Measurements from ENCODE around the gene DAGLA. TPM values are rescaled to one million over a fixed set of nuclear protein-coding genes. Genes with fewer than 3 reads are reported as not detected.

The DAGLA gene
- total and polyA plus RNA-seq, 2 of the 13 experiments (the other 11 are each of a cell fraction or from before 2014, with no cell fraction given) = 2.6 to 3.9 TPM

DNA sequence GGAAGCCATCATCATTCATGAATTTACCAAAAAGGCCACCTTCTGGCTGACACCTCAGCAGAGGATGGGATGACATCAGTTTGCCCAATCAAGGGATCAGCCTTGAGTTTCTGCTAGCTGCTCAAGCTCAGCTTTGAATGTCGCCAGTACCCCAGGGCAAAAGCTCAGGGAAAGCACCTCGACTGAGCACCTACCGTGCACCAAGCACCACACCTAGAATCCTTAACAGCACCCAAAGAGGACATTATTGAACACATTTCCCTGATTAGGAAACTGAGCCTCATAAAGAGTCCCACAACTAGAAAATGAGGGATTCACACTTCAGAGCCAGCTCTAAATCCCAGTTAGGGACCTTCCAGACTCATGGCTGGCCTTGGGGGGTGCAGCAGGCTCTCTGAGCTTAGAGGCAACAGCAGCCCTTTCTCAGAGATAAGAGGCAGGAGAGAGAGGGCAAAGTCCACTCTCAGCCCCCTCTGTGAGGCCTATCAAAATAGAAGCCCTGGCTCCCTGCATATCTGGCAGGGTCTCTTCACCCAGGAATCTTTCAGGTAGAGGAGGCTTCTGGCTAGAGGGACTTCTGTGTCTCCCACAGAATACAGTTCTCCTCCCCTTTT is 13.4 kb upstream of the DAGLA start (continued):
- TF ChIP-seq XBP1 (CRISPR knock-in tag; IDR thresholded peaks at IDR 0.05) = no peak
- no peak for TF ChIP-seq SMAD1 (CRISPR knock-in tag; IDR thresholded peaks at IDR 0.05; ENCODE audit: borderline replicate concordance, low read depth)
- 0 out of 2 replicates have a peak, but pooled peaks have one; percentile 29 for TF ChIP-seq SP4 (CRISPR knock-in tag; IDR thresholded peaks at IDR 0.05)
- TF ChIP-seq DMAP1 (CRISPR knock-in tag; IDR thresholded peaks at IDR 0.05) = 0 out of 2 replicates have a peak, but pooled peaks have one; percentile 25
- TF ChIP-seq, protein P1, sequence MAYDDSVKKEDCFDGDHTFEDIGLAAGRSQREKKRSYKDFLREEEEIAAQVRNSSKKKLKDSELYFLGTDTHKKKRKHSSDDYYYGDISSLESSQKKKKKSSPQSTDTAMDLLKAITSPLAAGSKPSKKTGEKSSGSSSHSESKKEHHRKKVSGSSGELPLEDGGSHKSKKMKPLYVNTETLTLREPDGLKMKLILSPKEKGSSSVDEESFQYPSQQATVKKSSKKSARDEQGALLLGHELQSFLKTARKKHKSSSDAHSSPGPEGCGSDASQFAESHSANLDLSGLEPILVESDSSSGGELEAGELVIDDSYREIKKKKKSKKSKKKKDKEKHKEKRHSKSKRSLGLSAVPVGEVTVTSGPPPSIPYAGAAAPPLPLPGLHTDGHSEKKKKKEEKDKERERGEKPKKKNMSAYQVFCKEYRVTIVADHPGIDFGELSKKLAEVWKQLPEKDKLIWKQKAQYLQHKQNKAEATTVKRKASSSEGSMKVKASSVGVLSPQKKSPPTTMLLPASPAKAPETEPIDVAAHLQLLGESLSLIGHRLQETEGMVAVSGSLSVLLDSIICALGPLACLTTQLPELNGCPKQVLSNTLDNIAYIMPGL (CRISPR knock-in tag; IDR thresholded peaks at IDR 0.05; ENCODE audit: borderline replicate concordance in 1 of 2, low read depth in 1 of 2) = peak; percentile 30 to 37; a peak in 2 of 4 replicates
- TF ChIP-seq, protein P2, sequence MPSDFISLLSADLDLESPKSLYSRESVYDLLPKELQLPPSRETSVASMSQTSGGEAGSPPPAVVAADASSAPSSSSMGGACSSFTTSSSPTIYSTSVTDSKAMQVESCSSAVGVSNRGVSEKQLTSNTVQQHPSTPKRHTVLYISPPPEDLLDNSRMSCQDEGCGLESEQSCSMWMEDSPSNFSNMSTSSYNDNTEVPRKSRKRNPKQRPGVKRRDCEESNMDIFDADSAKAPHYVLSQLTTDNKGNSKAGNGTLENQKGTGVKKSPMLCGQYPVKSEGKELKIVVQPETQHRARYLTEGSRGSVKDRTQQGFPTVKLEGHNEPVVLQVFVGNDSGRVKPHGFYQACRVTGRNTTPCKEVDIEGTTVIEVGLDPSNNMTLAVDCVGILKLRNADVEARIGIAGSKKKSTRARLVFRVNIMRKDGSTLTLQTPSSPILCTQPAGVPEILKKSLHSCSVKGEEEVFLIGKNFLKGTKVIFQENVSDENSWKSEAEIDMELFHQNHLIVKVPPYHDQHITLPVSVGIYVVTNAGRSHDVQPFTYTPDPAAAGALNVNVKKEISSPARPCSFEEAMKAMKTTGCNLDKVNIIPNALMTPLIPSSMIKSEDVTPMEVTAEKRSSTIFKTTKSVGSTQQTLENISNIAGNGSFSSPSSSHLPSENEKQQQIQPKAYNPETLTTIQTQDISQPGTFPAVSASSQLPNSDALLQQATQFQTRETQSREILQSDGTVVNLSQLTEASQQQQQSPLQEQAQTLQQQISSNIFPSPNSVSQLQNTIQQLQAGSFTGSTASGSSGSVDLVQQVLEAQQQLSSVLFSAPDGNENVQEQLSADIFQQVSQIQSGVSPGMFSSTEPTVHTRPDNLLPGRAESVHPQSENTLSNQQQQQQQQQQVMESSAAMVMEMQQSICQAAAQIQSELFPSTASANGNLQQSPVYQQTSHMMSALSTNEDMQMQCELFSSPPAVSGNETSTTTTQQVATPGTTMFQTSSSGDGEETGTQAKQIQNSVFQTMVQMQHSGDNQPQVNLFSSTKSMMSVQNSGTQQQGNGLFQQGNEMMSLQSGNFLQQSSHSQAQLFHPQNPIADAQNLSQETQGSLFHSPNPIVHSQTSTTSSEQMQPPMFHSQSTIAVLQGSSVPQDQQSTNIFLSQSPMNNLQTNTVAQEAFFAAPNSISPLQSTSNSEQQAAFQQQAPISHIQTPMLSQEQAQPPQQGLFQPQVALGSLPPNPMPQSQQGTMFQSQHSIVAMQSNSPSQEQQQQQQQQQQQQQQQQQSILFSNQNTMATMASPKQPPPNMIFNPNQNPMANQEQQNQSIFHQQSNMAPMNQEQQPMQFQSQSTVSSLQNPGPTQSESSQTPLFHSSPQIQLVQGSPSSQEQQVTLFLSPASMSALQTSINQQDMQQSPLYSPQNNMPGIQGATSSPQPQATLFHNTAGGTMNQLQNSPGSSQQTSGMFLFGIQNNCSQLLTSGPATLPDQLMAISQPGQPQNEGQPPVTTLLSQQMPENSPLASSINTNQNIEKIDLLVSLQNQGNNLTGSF (CRISPR knock-in tag; IDR thresholded peaks at IDR 0.05) = no peak
- TF ChIP-seq, protein P3, sequence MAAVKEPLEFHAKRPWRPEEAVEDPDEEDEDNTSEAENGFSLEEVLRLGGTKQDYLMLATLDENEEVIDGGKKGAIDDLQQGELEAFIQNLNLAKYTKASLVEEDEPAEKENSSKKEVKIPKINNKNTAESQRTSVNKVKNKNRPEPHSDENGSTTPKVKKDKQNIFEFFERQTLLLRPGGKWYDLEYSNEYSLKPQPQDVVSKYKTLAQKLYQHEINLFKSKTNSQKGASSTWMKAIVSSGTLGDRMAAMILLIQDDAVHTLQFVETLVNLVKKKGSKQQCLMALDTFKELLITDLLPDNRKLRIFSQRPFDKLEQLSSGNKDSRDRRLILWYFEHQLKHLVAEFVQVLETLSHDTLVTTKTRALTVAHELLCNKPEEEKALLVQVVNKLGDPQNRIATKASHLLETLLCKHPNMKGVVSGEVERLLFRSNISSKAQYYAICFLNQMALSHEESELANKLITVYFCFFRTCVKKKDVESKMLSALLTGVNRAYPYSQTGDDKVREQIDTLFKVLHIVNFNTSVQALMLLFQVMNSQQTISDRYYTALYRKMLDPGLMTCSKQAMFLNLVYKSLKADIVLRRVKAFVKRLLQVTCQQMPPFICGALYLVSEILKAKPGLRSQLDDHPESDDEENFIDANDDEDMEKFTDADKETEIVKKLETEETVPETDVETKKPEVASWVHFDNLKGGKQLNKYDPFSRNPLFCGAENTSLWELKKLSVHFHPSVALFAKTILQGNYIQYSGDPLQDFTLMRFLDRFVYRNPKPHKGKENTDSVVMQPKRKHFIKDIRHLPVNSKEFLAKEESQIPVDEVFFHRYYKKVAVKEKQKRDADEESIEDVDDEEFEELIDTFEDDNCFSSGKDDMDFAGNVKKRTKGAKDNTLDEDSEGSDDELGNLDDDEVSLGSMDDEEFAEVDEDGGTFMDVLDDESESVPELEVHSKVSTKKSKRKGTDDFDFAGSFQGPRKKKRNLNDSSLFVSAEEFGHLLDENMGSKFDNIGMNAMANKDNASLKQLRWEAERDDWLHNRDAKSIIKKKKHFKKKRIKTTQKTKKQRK (IDR thresholded peaks at IDR 0.05; ENCODE audit: low read length) = no peak
- TF ChIP-seq POLR2G (IDR thresholded peaks at IDR 0.05; ENCODE audit: low read depth, low read length) = peak; percentile 43; the same call in 1 of the 2 replicates
- TF ChIP-seq ZNF256 (CRISPR knock-in tag; conservative IDR thresholded peaks at IDR 0.05) = no peak
- no peak for TF ChIP-seq EEA1 (CRISPR knock-in tag; IDR thresholded peaks at IDR 0.05; ENCODE audit: borderline replicate concordance)
- TF ChIP-seq NONO (IDR thresholded peaks at IDR 0.05) = no peak
- TF ChIP-seq NONO (CRISPR knock-in tag; conservative IDR thresholded peaks at IDR 0.05) = no peak
- 0 out of 2 replicates have a peak, but pooled peaks have one; percentile 28 for TF ChIP-seq THAP11 (CRISPR knock-in tag; IDR thresholded peaks at IDR 0.05)
- TF ChIP-seq ZFY (CRISPR knock-in tag; IDR thresholded peaks at IDR 0.05) = no peak
- TF ChIP-seq, protein P4, sequence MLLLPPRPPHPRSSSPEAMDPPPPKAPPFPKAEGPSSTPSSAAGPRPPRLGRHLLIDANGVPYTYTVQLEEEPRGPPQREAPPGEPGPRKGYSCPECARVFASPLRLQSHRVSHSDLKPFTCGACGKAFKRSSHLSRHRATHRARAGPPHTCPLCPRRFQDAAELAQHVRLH (CRISPR knock-in tag; IDR thresholded peaks at IDR 0.05; ENCODE audit: borderline replicate concordance, low read depth) = no peak
- TF ChIP-seq ZNF567 (CRISPR knock-in tag; IDR thresholded peaks at IDR 0.05; ENCODE audit: borderline replicate concordance) = no peak
- 0 out of 2 replicates have a peak, but pooled peaks have one; percentile 46 for TF ChIP-seq PITX1 (CRISPR knock-in tag; IDR thresholded peaks at IDR 0.05)
